Mammary epithelial cell (primary cell): ENCODE measurements around the gene SPATA21.

Experiments
- EZH2 ChIP-seq: IDR thresholded peaks from 2 replicates; pipeline ENCODE4 v1.6.1; 2012; ENCODE audit warnings: low read length, inconsistent platforms, borderline replicate concordance
- TF ChIP-seq, protein P1 (sequence below), 2 donors: IDR thresholded peaks in 1 of 2; conservative IDR thresholded peaks in 1 of 2; 2 replicates each; pipeline ENCODE4 v1.5.1; 2011 to 2012; ENCODE audit warnings: inconsistent platforms in 2 of 2, low read length in 2 of 2, mild to moderate bottlenecking in 2 of 2, control low read depth in 1 of 2, low read depth in 1 of 2; ENCODE audit not compliant: insufficient read depth in 1 of 2; ENCODE audit errors: extremely low read depth in 1 of 2

DNA sequence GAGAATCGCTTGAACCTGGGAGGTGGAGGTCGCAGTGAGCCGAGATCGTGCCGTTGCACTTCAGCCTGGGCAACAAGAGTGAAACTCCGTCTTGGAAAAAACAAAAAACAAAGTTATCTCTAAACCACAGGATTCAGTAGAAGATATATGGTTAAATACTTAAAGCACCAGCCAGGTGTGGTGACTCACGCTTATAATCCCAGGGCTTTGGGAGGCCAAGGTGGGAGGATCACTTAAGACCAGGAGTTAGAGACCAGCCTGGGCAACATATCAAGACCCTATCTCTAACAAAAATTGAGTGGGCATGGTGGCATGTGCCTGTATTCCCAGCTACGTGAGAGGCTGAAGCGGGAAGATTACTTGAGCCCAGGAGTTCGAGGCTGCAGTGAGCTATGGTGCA lies 8.9 kb upstream of the SPATA21 start:
- TF ChIP-seq, protein P1, sequence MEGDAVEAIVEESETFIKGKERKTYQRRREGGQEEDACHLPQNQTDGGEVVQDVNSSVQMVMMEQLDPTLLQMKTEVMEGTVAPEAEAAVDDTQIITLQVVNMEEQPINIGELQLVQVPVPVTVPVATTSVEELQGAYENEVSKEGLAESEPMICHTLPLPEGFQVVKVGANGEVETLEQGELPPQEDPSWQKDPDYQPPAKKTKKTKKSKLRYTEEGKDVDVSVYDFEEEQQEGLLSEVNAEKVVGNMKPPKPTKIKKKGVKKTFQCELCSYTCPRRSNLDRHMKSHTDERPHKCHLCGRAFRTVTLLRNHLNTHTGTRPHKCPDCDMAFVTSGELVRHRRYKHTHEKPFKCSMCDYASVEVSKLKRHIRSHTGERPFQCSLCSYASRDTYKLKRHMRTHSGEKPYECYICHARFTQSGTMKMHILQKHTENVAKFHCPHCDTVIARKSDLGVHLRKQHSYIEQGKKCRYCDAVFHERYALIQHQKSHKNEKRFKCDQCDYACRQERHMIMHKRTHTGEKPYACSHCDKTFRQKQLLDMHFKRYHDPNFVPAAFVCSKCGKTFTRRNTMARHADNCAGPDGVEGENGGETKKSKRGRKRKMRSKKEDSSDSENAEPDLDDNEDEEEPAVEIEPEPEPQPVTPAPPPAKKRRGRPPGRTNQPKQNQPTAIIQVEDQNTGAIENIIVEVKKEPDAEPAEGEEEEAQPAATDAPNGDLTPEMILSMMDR (conservative IDR thresholded peaks at IDR 0.05 in 1 of 2, IDR thresholded peaks at IDR 0.05 in 1 of 2; ENCODE audit: extremely low read depth in 1 of 2, insufficient read depth in 1 of 2, low read depth in 1 of 2, low read length in 2 of 2) = no peak
- no peak for TF ChIP-seq EZH2
